Neutrophil (primary cell): ENCODE measurements around the gene ASPRV1.

Source experiments
- H3K27ac ChIP-seq: fragments of 200-600 bp; sonication (generic); 2 replicates; pipeline ENCODE4 v1.5.1; 2016; ENCODE audit warnings: mild to moderate bottlenecking, moderate library complexity
- H3K27me3 ChIP-seq: fragments of 200-600 bp; sonication (generic); 2 replicates; pipeline ENCODE4 v1.6.0; 2016; ENCODE audit warnings: mild to moderate bottlenecking
- H3K36me3 ChIP-seq: fragments of 200-600 bp; sonication (generic); 2 replicates; pipeline ENCODE4 v1.5.1; 2017
- H3K4me1 ChIP-seq, 2 experiments: fragments of 200-600 bp in 1 of 2; sonication (generic) in 1 of 2; 1 replicate in 1 of 2; 2 replicates in 1 of 2; pipeline versions ENCODE4 v1.5.1 to v1.6.1; 2013 to 2016; ENCODE audit warnings: low read depth in 1 of 2, low read length in 1 of 2, mild to moderate bottlenecking in 1 of 2, moderate library complexity in 1 of 2; ENCODE audit not compliant: control insufficient read depth in 1 of 2, insufficient read depth in 1 of 2
- H3K4me3 ChIP-seq, 2 experiments: fragments of 200-600 bp in 1 of 2; sonication (generic) in 1 of 2; 1 replicate in 1 of 2; 2 replicates in 1 of 2; pipeline ENCODE4 v1.5.1; 2013 to 2016; ENCODE audit warnings: low read depth in 1 of 2, low read length in 1 of 2, mild to moderate bottlenecking in 1 of 2, moderate library complexity in 1 of 2
- H3K9me3 ChIP-seq: fragments of 200-600 bp; sonication (generic); 2 replicates; pipeline ENCODE4 v1.5.1; 2016
- TF ChIP-seq, protein P1 (sequence below): fragments of 200-600 bp; sonication (generic); IDR thresholded peaks from 2 replicates; pipeline ENCODE4 v1.5.1; 2016; ENCODE audit warnings: antibody characterized with exemption

Gene ASPRV1

DNA sequence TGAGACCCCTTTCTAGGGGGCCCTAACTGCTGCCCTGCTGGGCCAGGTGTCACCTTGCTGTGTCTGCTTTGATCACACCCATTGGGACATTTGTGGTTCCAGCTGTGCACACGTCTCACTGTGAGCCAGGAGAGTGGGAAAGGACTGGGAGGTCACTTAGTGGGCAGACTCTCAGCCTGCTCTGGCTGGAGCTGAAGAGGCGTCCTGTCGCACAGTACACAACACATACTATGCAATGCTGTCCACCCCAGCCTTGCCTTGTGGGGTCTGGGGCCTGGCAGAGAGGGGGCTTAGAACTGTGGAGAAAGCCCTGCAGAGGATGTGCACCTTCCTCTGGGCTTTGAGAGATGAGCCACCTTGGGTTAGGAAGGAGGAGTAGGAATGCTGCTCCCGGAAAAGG lies 25.3 kb upstream of the ASPRV1 start:
- Histone ChIP-seq H3K27ac (peak overlapping the region; percentile 100), H3K4me1 (peaks cover 72 to 73% of the 10 kb centered on the region in 2 experiments), H3K27me3 (no peaks in the 10 kb centered on the region)

GRCh38 chr2:69985688-69986087 lies 24.3 kb upstream of the ASPRV1 start:
- Histone ChIP-seq H3K27ac (peak overlapping the region; percentile 100), H3K27me3 (no peaks in the 10 kb centered on the region), H3K4me3 (peak overlapping the region in 1 of 2 experiments; percentile 34), H3K36me3 (no peaks in the 10 kb centered on the region), H3K9me3 (no peaks in the 10 kb centered on the region), H3K4me1 (peaks cover 73 to 83% of the 10 kb centered on the region in 2 experiments)
- TF ChIP-seq, protein P1, sequence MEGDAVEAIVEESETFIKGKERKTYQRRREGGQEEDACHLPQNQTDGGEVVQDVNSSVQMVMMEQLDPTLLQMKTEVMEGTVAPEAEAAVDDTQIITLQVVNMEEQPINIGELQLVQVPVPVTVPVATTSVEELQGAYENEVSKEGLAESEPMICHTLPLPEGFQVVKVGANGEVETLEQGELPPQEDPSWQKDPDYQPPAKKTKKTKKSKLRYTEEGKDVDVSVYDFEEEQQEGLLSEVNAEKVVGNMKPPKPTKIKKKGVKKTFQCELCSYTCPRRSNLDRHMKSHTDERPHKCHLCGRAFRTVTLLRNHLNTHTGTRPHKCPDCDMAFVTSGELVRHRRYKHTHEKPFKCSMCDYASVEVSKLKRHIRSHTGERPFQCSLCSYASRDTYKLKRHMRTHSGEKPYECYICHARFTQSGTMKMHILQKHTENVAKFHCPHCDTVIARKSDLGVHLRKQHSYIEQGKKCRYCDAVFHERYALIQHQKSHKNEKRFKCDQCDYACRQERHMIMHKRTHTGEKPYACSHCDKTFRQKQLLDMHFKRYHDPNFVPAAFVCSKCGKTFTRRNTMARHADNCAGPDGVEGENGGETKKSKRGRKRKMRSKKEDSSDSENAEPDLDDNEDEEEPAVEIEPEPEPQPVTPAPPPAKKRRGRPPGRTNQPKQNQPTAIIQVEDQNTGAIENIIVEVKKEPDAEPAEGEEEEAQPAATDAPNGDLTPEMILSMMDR, result peak; percentile 69

More for the DNA sequence above, 25.3 kb upstream of the ASPRV1 start:
- TF ChIP-seq, protein P1, result no peak
- H3K4me3 ChIP-seq, result no peak overlapping the region
- H3K36me3 ChIP-seq, result no peaks in the 10 kb centered on the region
- H3K9me3 ChIP-seq, result no peaks in the 10 kb centered on the region

DNA sequence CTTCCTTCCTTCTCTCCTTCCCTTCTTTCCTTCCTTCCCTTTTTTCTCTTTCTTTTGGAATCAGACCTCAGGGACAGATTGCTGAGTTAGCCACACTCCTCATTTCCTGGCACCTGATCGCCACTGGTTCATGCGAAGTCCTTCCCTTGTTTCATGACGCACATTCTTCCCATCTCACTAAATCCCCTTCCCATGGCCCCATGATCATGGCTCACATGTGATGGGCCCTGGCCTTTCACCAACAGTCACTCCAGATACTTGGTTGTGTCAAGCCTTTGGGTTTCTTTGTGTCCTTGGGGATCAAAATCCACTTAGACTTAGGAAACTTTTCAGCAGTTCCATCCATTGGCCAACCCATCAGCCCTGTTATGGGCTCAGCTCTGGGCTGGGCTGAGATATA lies 23.8 kb upstream of the ASPRV1 start:
- H3K4me3 ChIP-seq, result peak overlapping the region in 1 of 2 experiments; percentile 34
- peaks cover 76 to 88% of the 10 kb centered on the region in 2 experiments for H3K4me1 ChIP-seq
- H3K9me3 ChIP-seq, result no peaks in the 10 kb centered on the region
- H3K27me3 ChIP-seq, result no peaks in the 10 kb centered on the region
- peak overlapping the region; percentile 100 for H3K27ac ChIP-seq
- no peaks in the 10 kb centered on the region for H3K36me3 ChIP-seq
- TF ChIP-seq, protein P1, result no peak

DNA sequence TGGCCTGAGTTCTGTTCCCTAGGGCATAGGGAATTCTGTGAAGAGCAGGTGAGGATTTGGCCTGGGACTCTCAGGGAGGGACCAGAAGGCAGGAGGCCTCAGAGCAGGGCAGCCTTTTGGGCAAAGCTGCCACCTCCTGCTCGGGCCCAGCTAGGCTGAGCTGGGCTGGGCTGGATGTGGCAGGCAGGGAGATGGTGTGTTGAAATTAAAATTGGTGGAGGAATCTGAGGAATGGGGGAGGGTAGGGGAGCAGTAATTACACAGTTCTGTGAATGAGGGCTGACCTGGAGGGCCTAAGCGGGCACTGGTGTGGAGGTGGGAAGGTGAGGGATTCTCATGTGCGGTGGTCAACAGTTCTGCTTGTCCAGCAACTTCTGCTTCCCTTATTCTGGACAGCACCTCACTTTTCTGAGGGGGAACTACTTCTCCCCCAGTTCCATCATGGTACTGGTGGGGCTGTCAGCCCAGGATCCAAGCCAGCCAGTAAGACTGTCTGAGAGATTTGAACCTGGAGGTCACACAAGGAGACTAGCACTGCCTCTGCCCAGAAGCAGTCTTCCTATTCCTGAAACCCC lies 22.0 kb upstream of the ASPRV1 start:
- Histone ChIP-seq H3K27ac (peak overlapping the region; percentile 100), H3K36me3 (no peaks in the 10 kb centered on the region), H3K27me3 (no peaks in the 10 kb centered on the region), H3K9me3 (no peaks in the 10 kb centered on the region), H3K4me3 (peak overlapping the region; percentile 18 to 19), H3K4me1 (peaks cover 87 to 99% of the 10 kb centered on the region in 2 experiments)
- TF ChIP-seq, protein P1, result no peak

- H3K9me3 ChIP-seq, result no peaks in the 10 kb centered on the region
- TF ChIP-seq, protein P1, result no peak
- H3K4me3 ChIP-seq, result no peak overlapping the region
- peak overlapping the region; percentile 100 for H3K27ac ChIP-seq
- peaks cover 89 to 100% of the 10 kb centered on the region in 2 experiments for H3K4me1 ChIP-seq
- H3K36me3 ChIP-seq, result no peaks in the 10 kb centered on the region
- H3K27me3 ChIP-seq, result no peaks in the 10 kb centered on the region
Measured at GRCh38 chr2:69979902-69980807, 18.7 kb upstream of the ASPRV1 start.
